WI38 (cell line): ENCODE measurements around the gene SPSB2.

Source experiments
- H3K4me3 ChIP-seq: 2 replicates; pipeline ENCODE4 v1.5.1; 2011; ENCODE audit warnings: low read depth, mild to moderate bottlenecking, control low read depth, low read length
- TF ChIP-seq, protein P1 (sequence below): IDR thresholded peaks from 2 replicates; pipeline ENCODE4 v1.5.1; 2012; ENCODE audit warnings: low read depth, mild to moderate bottlenecking, control low read depth, low read length

The SPSB2 gene

DNA sequence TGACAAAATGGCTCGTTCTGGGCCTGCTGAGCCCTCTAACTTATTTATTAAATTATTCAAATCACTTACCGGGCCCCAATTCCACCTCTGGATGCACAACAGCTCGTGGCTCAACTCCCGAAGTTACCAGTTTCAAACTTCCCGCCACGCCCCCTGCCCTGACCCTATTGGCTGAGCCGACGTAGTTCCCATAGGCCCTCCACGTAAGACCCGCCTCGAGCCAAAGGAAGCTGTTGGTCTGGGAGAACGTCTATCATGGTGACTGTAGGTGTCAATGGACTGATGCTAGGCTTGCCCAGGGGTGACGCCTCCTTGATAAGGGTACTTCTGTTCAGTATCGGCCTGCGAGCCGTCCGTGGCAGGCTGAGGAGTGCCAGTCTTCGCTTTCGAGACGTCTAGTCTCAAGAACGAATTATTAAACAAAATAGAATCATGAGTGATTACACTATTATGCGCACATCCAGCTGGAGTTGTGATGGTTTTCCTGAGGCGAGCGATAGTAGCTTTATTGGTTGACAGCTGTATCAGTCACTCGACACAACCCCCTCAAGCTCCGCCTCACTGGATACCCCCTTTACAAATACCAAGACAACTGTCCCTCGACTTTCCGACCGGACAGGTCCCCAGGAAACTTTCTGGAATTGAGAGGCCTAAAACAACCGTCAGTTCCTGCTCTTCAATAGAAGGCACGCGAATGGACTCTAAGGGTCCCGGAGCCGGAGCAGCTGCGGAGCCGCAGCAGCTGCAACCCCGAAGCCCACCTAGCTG, 21.8 kb downstream of the SPSB2 start, which contains the start of gene CDCA3:
CDCA3 (minus strand) TSS at position 134 of the 768 bp plus-strand sequence. CDS start 334 bp downstream, outside the sequence.
- H3K4me3 ChIP-seq, result peak within 1 kb of the TSS; percentile 65
- TF ChIP-seq, protein P1, sequence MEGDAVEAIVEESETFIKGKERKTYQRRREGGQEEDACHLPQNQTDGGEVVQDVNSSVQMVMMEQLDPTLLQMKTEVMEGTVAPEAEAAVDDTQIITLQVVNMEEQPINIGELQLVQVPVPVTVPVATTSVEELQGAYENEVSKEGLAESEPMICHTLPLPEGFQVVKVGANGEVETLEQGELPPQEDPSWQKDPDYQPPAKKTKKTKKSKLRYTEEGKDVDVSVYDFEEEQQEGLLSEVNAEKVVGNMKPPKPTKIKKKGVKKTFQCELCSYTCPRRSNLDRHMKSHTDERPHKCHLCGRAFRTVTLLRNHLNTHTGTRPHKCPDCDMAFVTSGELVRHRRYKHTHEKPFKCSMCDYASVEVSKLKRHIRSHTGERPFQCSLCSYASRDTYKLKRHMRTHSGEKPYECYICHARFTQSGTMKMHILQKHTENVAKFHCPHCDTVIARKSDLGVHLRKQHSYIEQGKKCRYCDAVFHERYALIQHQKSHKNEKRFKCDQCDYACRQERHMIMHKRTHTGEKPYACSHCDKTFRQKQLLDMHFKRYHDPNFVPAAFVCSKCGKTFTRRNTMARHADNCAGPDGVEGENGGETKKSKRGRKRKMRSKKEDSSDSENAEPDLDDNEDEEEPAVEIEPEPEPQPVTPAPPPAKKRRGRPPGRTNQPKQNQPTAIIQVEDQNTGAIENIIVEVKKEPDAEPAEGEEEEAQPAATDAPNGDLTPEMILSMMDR, result no peak

- peak overlapping the region; percentile 65 for H3K4me3 ChIP-seq
- TF ChIP-seq, protein P1, result no peak
Measured at GRCh38 chr12:6850796-6851152, 22.3 kb downstream of the SPSB2 start.

DNA sequence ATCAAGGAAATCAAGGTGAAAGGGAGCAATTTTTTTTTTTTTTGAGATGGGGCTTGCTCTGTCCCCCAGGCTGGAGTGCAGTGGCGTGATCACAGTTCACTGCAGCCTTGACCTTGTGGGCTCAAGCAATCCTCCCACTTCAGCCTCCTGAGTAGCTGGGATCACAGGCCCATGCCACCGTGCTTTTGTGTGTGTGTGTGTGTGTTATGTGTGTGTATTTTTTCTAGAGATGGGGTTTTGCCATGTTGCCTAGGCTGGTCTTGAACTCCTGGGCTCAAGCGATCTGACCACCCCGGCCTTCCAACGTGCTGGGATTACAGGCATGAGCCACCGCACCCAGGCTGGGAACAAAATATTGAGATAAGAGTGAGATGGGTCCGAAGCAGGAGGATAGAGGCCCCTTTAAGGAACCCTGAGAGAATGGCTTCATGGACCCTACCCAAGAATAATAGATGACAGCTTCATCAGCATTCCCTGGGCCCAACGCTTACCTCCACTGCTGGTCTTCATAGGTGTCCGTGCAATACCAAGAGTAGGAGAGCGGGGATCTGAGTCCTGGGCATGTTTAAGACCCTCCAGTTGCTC, 23.0 kb downstream of the SPSB2 start:
- TF ChIP-seq, protein P1, result no peak
- peak overlapping the region; percentile 65 for H3K4me3 ChIP-seq

GRCh38 chr12:6849427-6849826, 23.7 kb downstream of the SPSB2 start:
- TF ChIP-seq, protein P1, result no peak
- H3K4me3 ChIP-seq, result no peak overlapping the region

GRCh38 chr12:6847676-6848075, 25.4 kb downstream of the SPSB2 start:
- no peak overlapping the region for H3K4me3 ChIP-seq
- TF ChIP-seq, protein P1, result no peak

- TF ChIP-seq, protein P1, result no peak
- H3K4me3 ChIP-seq, result no peak overlapping the region
Measured at GRCh38 chr12:6846316-6846869, 26.7 kb downstream of the SPSB2 start.

GRCh38 chr12:6845395-6845794, 27.7 kb downstream of the SPSB2 start:
- H3K4me3 ChIP-seq, result no peak overlapping the region
- TF ChIP-seq, protein P1, result no peak
